Activated CD8-positive, alpha-beta T cell treated with anti-CD3 and anti-CD28 coated beads for 36 hours (primary cell): ENCODE measurements around the gene NDOR1. TPM values are rescaled to one million over a fixed set of nuclear protein-coding genes. Genes with fewer than 3 reads are reported as not detected.

Source experiments
- ATAC-seq: fragments of 200-7000 bp; cut with Tn5 transposase; one replicate; pipeline ENCODE4 v1.10.0; 2021; ENCODE audit warnings: mild to moderate bottlenecking, moderate library complexity
- CTCF ChIA-PET: fragments of 350-600 bp; sonication (Branson Sonifier 250); formaldehyde crosslinking; loops from one replicate; lab custom pipeline; 2021; ENCODE audit warnings: antibody characterized with exemption; lab: Charles Lee
- POLR2A ChIA-PET: fragments of 350-600 bp; sonication (Branson Sonifier 250); formaldehyde crosslinking; loops from one replicate; lab custom pipeline; 2021; ENCODE audit warnings: antibody characterized with exemption; lab: Charles Lee
- DNase-seq: peaks from one replicate; pipeline ENCODE4 v3.0.0-alpha.2; 2020
- H3K27ac Mint-ChIP-seq: one replicate; pipeline ENCODE4 v1.8.0; 2021; ENCODE audit warnings: mild to moderate bottlenecking, mixed read lengths
- H3K27me3 Mint-ChIP-seq: one replicate; pipeline ENCODE4 v1.8.0; 2021; ENCODE audit warnings: mixed read lengths
- H3K36me3 Mint-ChIP-seq: one replicate; pipeline ENCODE4 v1.8.0; 2021; ENCODE audit warnings: low read depth, mixed read lengths
- H3K4me1 Mint-ChIP-seq: one replicate; pipeline ENCODE4 v1.8.0; 2021; ENCODE audit warnings: low read depth, mixed read lengths
- H3K4me3 Mint-ChIP-seq: one replicate; pipeline ENCODE4 v1.8.0; 2021; ENCODE audit warnings: mild to moderate bottlenecking, moderate library complexity, mixed read lengths
- H3K9me3 Mint-ChIP-seq: one replicate; pipeline ENCODE4 v1.8.0; 2021; ENCODE audit warnings: mixed read lengths
- intact Hi-C: fragments of 100-400 bp; cut with micrococcal nuclease; formaldehyde crosslinking; loops from one replicate; pipeline ENCODE4 v1.10.0; 2022
- total RNA-seq, 2 experiments: library from RNA; stranded (reverse); gene quantifications; one replicate each; pipeline ENCODE4 v1.2.3, GENCODE V29; 2021
- TF ChIP-seq, protein P1 (sequence below): fragments of 200-600 bp; IDR thresholded peaks from one replicate; pipeline ENCODE4 v1.8.0; 2022; ENCODE audit warnings: antibody characterized with exemption, mild to moderate bottlenecking

Gene NDOR1
- total RNA-seq, 2 experiments from 2014 or later, result 29.5 to 30.7 TPM

GRCh38 chr9:137211532-137211931 is 6.0 kb downstream of the NDOR1 start:
- ATAC-seq (no peak), DNase-seq (no peak)
- Mint-ChIP-seq H3K9me3 (no peaks in the 10 kb centered on the region), H3K27ac (no peak overlapping the region), H3K4me3 (no peak overlapping the region), H3K27me3 (no peaks in the 10 kb centered on the region), H3K4me1 (peaks cover 13% of the 10 kb centered on the region), H3K36me3 (peaks cover 20% of the 10 kb centered on the region)
- CTCF ChIA-PET, result no interaction called here
- POLR2A ChIA-PET, result interaction anchor here (0.9 to 2.7 kb wide), 3 partner anchors 8 to 30 kb away, joined by 3 to 9 read pairs (median 6); partner anchors contain the start of gene TUBB4B
- intact Hi-C loops, result no loop called here
- TF ChIP-seq, protein P1, sequence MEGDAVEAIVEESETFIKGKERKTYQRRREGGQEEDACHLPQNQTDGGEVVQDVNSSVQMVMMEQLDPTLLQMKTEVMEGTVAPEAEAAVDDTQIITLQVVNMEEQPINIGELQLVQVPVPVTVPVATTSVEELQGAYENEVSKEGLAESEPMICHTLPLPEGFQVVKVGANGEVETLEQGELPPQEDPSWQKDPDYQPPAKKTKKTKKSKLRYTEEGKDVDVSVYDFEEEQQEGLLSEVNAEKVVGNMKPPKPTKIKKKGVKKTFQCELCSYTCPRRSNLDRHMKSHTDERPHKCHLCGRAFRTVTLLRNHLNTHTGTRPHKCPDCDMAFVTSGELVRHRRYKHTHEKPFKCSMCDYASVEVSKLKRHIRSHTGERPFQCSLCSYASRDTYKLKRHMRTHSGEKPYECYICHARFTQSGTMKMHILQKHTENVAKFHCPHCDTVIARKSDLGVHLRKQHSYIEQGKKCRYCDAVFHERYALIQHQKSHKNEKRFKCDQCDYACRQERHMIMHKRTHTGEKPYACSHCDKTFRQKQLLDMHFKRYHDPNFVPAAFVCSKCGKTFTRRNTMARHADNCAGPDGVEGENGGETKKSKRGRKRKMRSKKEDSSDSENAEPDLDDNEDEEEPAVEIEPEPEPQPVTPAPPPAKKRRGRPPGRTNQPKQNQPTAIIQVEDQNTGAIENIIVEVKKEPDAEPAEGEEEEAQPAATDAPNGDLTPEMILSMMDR, result no peak

DNA sequence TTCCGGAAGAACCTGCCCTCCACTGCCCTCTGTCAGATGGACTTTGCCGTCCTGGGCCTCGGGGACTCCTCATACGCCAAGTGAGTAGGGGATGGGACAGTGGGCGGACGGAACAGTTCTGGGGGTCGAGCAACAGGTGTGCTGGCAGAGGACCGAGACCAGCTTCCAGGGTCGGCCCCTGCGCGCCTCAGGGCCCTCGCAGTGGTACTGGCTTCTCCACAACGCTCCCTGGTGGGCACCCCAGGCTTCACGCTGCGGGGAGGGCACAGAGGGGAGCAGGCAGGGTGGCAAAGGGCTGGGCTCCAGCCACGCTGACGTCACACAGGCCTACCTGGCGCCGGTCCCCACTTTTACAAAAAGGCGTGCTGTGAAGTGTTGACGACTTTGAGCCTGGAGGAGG is 7.0 kb downstream of the NDOR1 start:
- H3K4me1 Mint-ChIP-seq, result peaks cover 3% of the 10 kb centered on the region
- POLR2A ChIA-PET, result interaction anchor here (0.9 to 1.7 kb wide), 2 partner anchors 10 to 29 kb away, joined by 3 to 6 read pairs; partner anchors contain the start of gene TUBB4B
- H3K27ac Mint-ChIP-seq, result no peak overlapping the region
- H3K9me3 Mint-ChIP-seq, result no peaks in the 10 kb centered on the region
- no peak overlapping the region for H3K4me3 Mint-ChIP-seq
- intact Hi-C loops, result no loop called here
- CTCF ChIA-PET, result no interaction called here
- peaks cover 10% of the 10 kb centered on the region for H3K36me3 Mint-ChIP-seq
- ATAC-seq (no peak), DNase-seq (no peak)
- TF ChIP-seq, protein P1, result no peak
- no peaks in the 10 kb centered on the region for H3K27me3 Mint-ChIP-seq

GRCh38 chr9:137213160-137214060 is 7.9 kb downstream of the NDOR1 start:
- TF ChIP-seq, protein P1, result no peak
- ATAC-seq, result no peak
- Mint-ChIP-seq H3K36me3 (peaks cover 9% of the 10 kb centered on the region), H3K27ac (no peak overlapping the region), H3K27me3 (no peaks in the 10 kb centered on the region), H3K9me3 (no peaks in the 10 kb centered on the region), H3K4me1 (peaks cover under 1% of the 10 kb centered on the region), H3K4me3 (no peak overlapping the region)
- DNase-seq, result no peak
- POLR2A ChIA-PET, result interaction anchor here (1.7 kb wide), 1 partner anchor 11 kb away, joined by 6 read pairs; no protein-coding TSS in a partner anchor
- intact Hi-C loops, result no loop called here
- CTCF ChIA-PET, result interaction anchor here (1.0 to 1.4 kb wide), 2 partner anchors 9 to 107 kb away, joined by 3 read pairs; no protein-coding TSS in a partner anchor

- Mint-ChIP-seq H3K27ac (no peak overlapping the region), H3K36me3 (peaks cover 2% of the 10 kb centered on the region), H3K4me3 (no peak overlapping the region), H3K4me1 (no peaks in the 10 kb centered on the region), H3K9me3 (no peaks in the 10 kb centered on the region), H3K27me3 (no peaks in the 10 kb centered on the region)
- CTCF ChIA-PET, result interaction anchor here (0.9 to 1.4 kb wide), 3 partner anchors 8 to 108 kb away, joined by 3 read pairs; no protein-coding TSS in a partner anchor
- TF ChIP-seq, protein P1, result no peak
- ATAC-seq (no peak), DNase-seq (no peak)
- intact Hi-C loops, result no loop called here
- POLR2A ChIA-PET, result interaction anchor here (1.0 to 7.1 kb wide), 3 partner anchors 9 to 85 kb away, joined by 4 to 44 read pairs (median 6); partner anchors contain the start of genes NDOR1 and TMEM203
Measured at GRCh38 chr9:137214620-137215019, 9.1 kb downstream of the NDOR1 start.
